HG02852 (cell line): ENCODE data around the gene HOXD10.

Experiments
- ATAC-seq: cut with Tn5 transposase; IDR thresholded peaks from one replicate; pipeline ENCODE4 v1.9.1; 2021; ENCODE audit warnings: mild to moderate bottlenecking, moderate library complexity; ENCODE audit not compliant: unreplicated experiment

HOXD10 gene

DNA sequence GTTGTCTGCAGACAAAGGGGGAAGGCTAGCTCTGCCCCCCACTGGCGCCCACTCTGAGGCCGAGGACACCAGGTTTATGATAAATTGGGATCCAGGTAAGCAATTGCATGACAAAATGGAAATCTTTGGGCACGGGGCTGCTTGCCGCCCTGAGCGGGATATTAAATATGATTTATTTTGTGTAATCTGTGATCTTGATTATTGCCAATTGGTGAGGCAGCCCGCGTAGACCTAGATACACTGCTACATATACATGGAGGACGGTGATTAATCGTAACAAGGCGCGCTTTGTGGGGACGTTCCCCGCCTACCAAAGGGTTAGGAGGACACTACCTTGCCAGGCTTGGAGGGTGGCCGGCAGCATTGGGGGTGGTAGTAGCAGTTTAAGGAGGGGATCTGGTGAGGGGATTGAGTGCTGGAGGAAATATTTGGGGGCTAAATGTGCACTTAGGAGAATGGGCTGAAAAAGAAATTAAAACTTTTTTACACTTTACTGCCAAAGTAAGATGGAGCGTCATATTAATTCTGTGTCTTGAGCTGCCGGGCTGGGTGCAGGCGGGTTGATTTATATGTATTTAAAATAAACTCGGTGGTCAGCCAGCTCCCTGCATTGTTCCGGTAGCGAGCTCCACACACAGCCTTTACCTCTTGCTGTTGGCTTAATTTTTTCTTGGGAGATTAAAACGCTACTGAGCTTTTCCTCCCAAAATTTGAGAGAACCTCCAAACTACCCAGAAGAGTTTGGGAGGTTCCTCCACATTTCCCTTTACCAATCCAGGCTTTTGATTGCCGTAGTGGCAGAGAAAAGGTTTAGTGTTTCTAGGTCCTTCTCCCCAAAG lies 44.6 kb downstream of the HOXD10 start:
- ATAC-seq, result no peak

- ATAC-seq, result no peak
Observed at GRCh38 chr2:176161825-176162626, 45.4 kb downstream of the HOXD10 start.

DNA sequence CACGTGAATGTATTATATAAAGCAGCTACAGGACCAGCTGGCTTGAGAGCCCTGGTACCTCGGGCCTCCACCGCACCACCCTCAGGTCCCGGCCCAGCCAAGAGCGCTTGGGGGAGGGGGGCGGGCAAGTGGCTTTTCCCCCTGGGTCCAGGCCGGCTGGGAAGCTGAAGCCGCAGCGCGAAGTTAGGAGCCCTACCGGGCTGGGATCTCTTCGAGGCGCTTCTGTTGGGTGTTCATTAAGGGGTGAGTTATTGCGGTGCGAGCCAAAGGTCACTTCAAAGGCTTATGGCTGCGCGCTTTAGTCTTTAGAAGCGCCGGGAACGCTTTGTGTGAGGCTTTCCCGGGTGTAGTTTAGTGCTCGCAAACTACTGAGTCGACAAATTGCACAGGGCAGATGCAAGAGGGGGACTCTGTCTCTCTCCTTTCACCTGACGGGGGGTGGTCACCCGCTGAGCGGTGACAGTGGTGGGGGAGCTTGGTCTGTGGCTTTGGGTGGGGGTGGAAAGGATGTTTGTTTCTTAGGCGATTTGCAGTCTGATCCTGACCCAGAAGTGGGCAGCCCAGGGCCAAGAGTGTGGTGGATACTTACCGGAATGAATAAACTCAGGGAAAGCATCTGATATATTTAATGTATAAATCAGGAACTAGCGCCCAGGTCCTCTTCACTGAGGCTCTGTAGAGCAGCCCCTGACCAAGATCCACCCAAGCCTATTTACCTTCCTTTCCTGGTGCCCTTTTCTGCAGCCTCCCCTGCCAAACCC lies 46.5 kb downstream of the HOXD10 start:
- ATAC-seq, result no peak

GRCh38 chr2:176163672-176164056 lies 47.1 kb downstream of the HOXD10 start:
- ATAC-seq, result no peak

DNA sequence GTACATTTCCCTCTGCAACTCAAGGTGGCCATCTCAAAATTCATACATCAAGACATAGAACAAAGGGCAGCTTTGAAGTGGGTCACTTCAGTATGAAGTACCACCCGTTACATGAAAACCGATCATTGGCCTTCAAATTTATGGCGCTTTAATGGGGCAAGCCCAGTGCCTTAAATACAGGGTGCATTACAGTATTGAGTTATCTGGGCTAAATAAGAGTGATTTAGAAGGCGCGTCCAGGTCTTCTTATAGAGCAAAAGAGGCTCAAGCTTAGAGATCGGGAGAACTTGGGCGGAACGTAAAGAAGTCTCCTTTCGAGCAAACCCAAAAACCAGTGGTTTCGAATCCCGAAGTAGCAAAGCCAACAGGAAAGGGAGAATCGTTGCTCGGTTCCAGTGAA lies 47.6 kb downstream of the HOXD10 start:
- no peak for ATAC-seq

GRCh38 chr2:176164611-176165369 lies 48.2 kb downstream of the HOXD10 start:
- ATAC-seq, result no peak

- no peak for ATAC-seq
Observed at GRCh38 chr2:176165370-176166050, 48.9 kb downstream of the HOXD10 start.

DNA sequence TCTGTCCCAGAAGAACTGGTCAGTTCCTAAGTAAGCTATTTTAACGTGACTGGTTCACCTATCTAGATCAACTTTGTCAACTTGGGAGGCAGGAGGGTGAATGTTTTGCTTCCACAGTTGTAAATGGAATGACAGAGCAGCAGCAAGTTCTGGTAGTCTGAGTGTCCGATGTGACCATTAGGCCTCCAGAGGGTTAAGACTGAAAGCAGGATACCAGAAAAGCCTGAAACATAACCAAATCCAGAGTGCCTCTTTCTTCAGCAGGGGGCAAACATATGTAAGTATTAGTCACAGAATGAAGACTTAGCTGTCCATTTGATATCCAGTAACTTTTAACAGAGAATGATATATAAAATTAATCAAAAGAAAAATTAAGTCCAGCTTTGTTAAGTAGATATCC lies 49.7 kb downstream of the HOXD10 start:
- ATAC-seq, result no peak

DNA sequence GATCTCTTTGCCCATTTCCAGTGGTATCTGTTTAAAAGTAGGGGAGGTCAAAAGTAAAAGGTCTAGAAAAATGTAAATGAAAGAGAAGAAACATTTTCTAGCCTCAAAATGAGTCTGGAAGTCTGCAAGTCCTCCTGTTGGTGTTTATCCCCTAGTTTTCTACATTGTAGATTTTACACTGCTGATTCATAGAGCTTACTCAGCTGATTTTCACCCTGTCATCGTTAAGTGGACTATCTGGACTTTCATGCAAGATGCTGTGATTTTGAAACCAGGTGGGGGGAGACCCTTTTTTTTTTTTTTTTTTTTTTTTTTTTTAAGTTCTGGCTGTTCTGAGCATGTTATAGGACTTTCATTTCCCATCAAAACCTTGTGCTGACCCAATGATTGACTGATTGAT lies 50.8 kb downstream of the HOXD10 start:
- no peak for ATAC-seq

GRCh38 chr2:176169181-176169580 lies 52.6 kb downstream of the HOXD10 start:
- ATAC-seq, result no peak
